Aorta (tissue), 5 donors: ENCODE results near the gene GON4L. TPM values are rescaled to one million over a fixed set of nuclear protein-coding genes. Genes with fewer than 3 reads are reported as not detected.

Source experiments
- ATAC-seq: fragments of 200-7000 bp; cut with Tn5 transposase; one replicate; pipeline ENCODE4 v1.9.1; 2022; ENCODE audit warnings: moderate library complexity; ENCODE audit not compliant: low FRiP score
- DNase-seq, 2 donors: peaks; one replicate each; pipeline ENCODE4 v3.0.0-alpha.2; 2020
- H3K27ac ChIP-seq, 2 donors: one replicate each; pipeline ENCODE4 v1.5.1; 2013; ENCODE audit warnings: low read length in 2 of 2, mild to moderate bottlenecking in 2 of 2, moderate library complexity in 2 of 2, control low read depth in 1 of 2, inconsistent platforms in 1 of 2, low read depth in 1 of 2
- H3K27me3 ChIP-seq, 2 donors: one replicate each; pipeline ENCODE4 v1.6.1; 2013; ENCODE audit warnings: control low read depth in 1 of 2, low read length in 1 of 2, mild to moderate bottlenecking in 1 of 2, moderate library complexity in 1 of 2; ENCODE audit not compliant: insufficient read depth in 2 of 2, control insufficient read depth in 1 of 2
- H3K36me3 ChIP-seq, 2 donors: one replicate each; pipeline ENCODE4 v1.6.1; 2013; ENCODE audit warnings: control low read depth in 1 of 2, low read length in 1 of 2, mild to moderate bottlenecking in 1 of 2; ENCODE audit not compliant: insufficient read depth in 2 of 2, control insufficient read depth in 1 of 2
- H3K4me1 ChIP-seq, 2 donors: one replicate each; pipeline ENCODE4 v1.6.1; 2013; ENCODE audit warnings: low read length in 2 of 2, control low read depth in 1 of 2, mild to moderate bottlenecking in 1 of 2, moderate library complexity in 1 of 2; ENCODE audit not compliant: insufficient read depth in 2 of 2, control insufficient read depth in 1 of 2
- H3K4me3 ChIP-seq, 2 donors: one replicate each; pipeline ENCODE4 v1.5.1; 2013; ENCODE audit warnings: low read length in 2 of 2, control low read depth in 1 of 2, mild to moderate bottlenecking in 1 of 2
- H3K9me3 ChIP-seq: one replicate; pipeline ENCODE4 v1.6.1; 2013; ENCODE audit warnings: mild to moderate bottlenecking, low read length; ENCODE audit not compliant: control insufficient read depth
- WGBS, 2 donors: extraction: QIAGEN DNeasy Blood & Tissue Kit; methylation state at CpG; one replicate each; pipeline ENCODE4 v1.1.7; 2013; 5-methylcytosine and 5-hydroxymethylcytosine counted together
- intact Hi-C, 2 donors: fragments of 100-400 bp; cut with DNase I; formaldehyde crosslinking; loops; one replicate each; pipeline versions ENCODE4 v1.14.2 to v1.15.0; 2022
- polyA plus RNA-seq, 2 donors: library from polyadenylated mRNA; stranded (reverse); fragments of 200-250 nt; gene quantifications; one replicate each; pipeline ENCODE4 v1.2.3, GENCODE V29; 2013
- total RNA-seq, 2 donors: library from RNA; stranded (reverse); fragmentation: NEBNext Ultra II Directional; extraction: Animal tissue kit (Norgen Biotek cat#: 25700); gene quantifications; one replicate each; pipeline ENCODE4 v1.2.1, GENCODE V29; 2021
- donor health status: healthy with polysubstance abuse.
- donor health status: Bipolar disorder and iron deficiency.
- donor health status: DM: no; HTN: no; CAD: no.
- donor health status: DM: no; HTN: no; CAD: no.
- donor health status: DM: yes; HTN: yes; CAD: no.

GON4L gene
- total and polyA plus RNA-seq, 4 donors = 6.4 to 81.9 (median 54.4) TPM

- Histone ChIP-seq H3K9me3 (no peaks in the 10 kb centered on the region), H3K27me3 (no peaks in the 10 kb centered on the region), H3K36me3 (peaks cover 0 to 3% of the 10 kb centered on the region in 2 donors), H3K27ac (no peak overlapping the region), H3K4me1 (no peaks in the 10 kb centered on the region), H3K4me3 (no peak overlapping the region)
- DNase-seq (no peak), ATAC-seq (no peak)
- intact Hi-C loops = no loop called here
These were observed 25.2 kb upstream of the GON4L start for GRCh38 chr1:155882235-155882634.

- WGBS, 2 donors = 86 to 89% methylated on average over 6 of the region's 6 CpGs
- H3K9me3 ChIP-seq = no peaks in the 10 kb centered on the region
- peaks cover 0 to 3% of the 10 kb centered on the region in 2 donors for H3K36me3 ChIP-seq
- no peak overlapping the region for H3K27ac ChIP-seq
- ATAC-seq = no peak
- no peak for DNase-seq
- intact Hi-C loops = no loop called here
- H3K4me3 ChIP-seq = no peak overlapping the region
- H3K27me3 ChIP-seq = no peaks in the 10 kb centered on the region
- H3K4me1 ChIP-seq = no peaks in the 10 kb centered on the region
These were observed 23.9 kb upstream of the GON4L start for GRCh38 chr1:155880950-155881349.

GRCh38 chr1:155880251-155880650 is 23.2 kb upstream of the GON4L start:
- intact Hi-C loops = no loop called here
- Histone ChIP-seq H3K27me3 (no peaks in the 10 kb centered on the region), H3K4me1 (no peaks in the 10 kb centered on the region), H3K27ac (no peak overlapping the region), H3K9me3 (no peaks in the 10 kb centered on the region), H3K4me3 (no peak overlapping the region), H3K36me3 (peaks cover 2 to 3% of the 10 kb centered on the region in 2 donors)
- ATAC-seq = no peak
- DNase-seq = no peak
- 97 to 98% methylated on average over 2 of the region's 2 CpGs for WGBS, 2 donors

- Histone ChIP-seq H3K27ac (no peak overlapping the region), H3K36me3 (peaks cover 0 to 2% of the 10 kb centered on the region in 2 donors), H3K4me1 (no peaks in the 10 kb centered on the region), H3K9me3 (no peaks in the 10 kb centered on the region), H3K4me3 (no peak overlapping the region), H3K27me3 (no peaks in the 10 kb centered on the region)
- 98 to 99% methylated on average over 2 of the region's 2 CpGs for WGBS, 2 donors
- ATAC-seq = no peak
- no peak for DNase-seq
- intact Hi-C loops = no loop called here
These were observed 20.9 kb upstream of the GON4L start for GRCh38 chr1:155877945-155878344.

GRCh38 chr1:155873860-155874259 is 16.8 kb upstream of the GON4L start:
- no peak for ATAC-seq

GRCh38 chr1:155872527-155872926 is 15.5 kb upstream of the GON4L start:
- WGBS, 2 donors = 94 to 96% methylated on average over 5 of the region's 5 CpGs
- no peak for DNase-seq
- intact Hi-C loops = no loop called here
- Histone ChIP-seq H3K4me3 (no peak overlapping the region), H3K4me1 (no peaks in the 10 kb centered on the region), H3K27me3 (no peaks in the 10 kb centered on the region), H3K27ac (no peak overlapping the region), H3K9me3 (no peaks in the 10 kb centered on the region), H3K36me3 (peaks cover 2 to 10% of the 10 kb centered on the region in 2 donors)
- no peak for ATAC-seq

More at GRCh38 chr1:155873860-155874259, 16.8 kb upstream of the GON4L start:
- Histone ChIP-seq H3K36me3 (peaks cover 2 to 9% of the 10 kb centered on the region in 2 donors), H3K27me3 (no peaks in the 10 kb centered on the region), H3K9me3 (no peaks in the 10 kb centered on the region), H3K4me1 (no peaks in the 10 kb centered on the region), H3K27ac (no peak overlapping the region), H3K4me3 (no peak overlapping the region)
- DNase-seq = peak in 1 of 2 donors; percentile 57
- WGBS, 2 donors = 66% methylated on average over 9 of the region's 9 CpGs
- intact Hi-C loops = no loop called here

GRCh38 chr1:155871390-155871789 is 14.4 kb upstream of the GON4L start:
- Histone ChIP-seq H3K27me3 (no peaks in the 10 kb centered on the region), H3K36me3 (peaks cover 2 to 10% of the 10 kb centered on the region in 2 donors), H3K27ac (no peak overlapping the region), H3K4me3 (no peak overlapping the region), H3K4me1 (no peaks in the 10 kb centered on the region), H3K9me3 (no peaks in the 10 kb centered on the region)
- intact Hi-C loops = no loop called here
- ATAC-seq = peak; percentile 54
- peak in 1 of 2 donors; percentile 67 for DNase-seq
- WGBS, 2 donors = 0 to 3% methylated on average over 1 of the region's 1 CpG

- H3K27ac ChIP-seq = no peak overlapping the region
- no peaks in the 10 kb centered on the region for H3K27me3 ChIP-seq
- H3K9me3 ChIP-seq = no peaks in the 10 kb centered on the region
- 88 to 93% methylated on average over 8 of the region's 8 CpGs for WGBS, 2 donors
- ATAC-seq (no peak), DNase-seq (no peak)
- intact Hi-C loops = no loop called here
- no peak overlapping the region for H3K4me3 ChIP-seq
- H3K36me3 ChIP-seq = peaks cover 2 to 9% of the 10 kb centered on the region in 2 donors
- no peaks in the 10 kb centered on the region for H3K4me1 ChIP-seq
These were observed 10.8 kb upstream of the GON4L start for GRCh38 chr1:155867766-155868165.

- Histone ChIP-seq H3K36me3 (peaks cover 0 to 2% of the 10 kb centered on the region in 2 donors), H3K27me3 (no peaks in the 10 kb centered on the region), H3K4me3 (no peak overlapping the region), H3K4me1 (no peaks in the 10 kb centered on the region), H3K9me3 (no peaks in the 10 kb centered on the region), H3K27ac (no peak overlapping the region)
- DNase-seq (no peak), ATAC-seq (no peak)
- intact Hi-C loops = loop anchor here in 1 of 2 donors (5.0 kb wide), 1 partner anchor 48 kb away; the partner anchor contains the start of gene RIT1
These were observed 7.4 kb upstream of the GON4L start for GRCh38 chr1:155864393-155864792.
